Measurements from ENCODE around the gene BBS5. TPM values are rescaled to one million over a fixed set of nuclear protein-coding genes. Genes with fewer than 3 reads are reported as not detected.
"Not testable (repeated sequence)": the region's sequence is repeated elsewhere in the genome, so short reads cannot be mapped to it uniquely, and the experiment has no call there.

The BBS5 gene
- total RNA-seq, 4 donors from 2014 or later = 4.3 to 11.3 (median 6.0) TPM

DNA sequence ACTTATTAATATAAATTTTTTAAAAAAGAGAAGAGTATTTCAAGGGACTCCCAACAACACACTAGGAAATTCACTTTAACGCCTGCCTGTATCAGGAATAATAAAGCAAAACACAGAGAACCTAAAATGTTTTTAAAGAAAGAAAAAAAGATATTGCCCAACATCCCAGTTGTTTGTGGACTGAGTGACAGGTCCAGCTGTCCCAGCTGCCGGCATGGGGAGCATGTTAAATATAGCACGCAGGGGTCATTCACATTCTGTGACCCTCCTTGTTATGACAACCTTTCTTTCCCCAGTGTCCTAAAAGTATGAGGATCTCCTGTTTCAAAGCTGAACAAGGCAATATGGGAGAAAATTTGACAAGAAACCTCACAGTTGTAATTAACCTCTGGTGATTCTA, 34.6 kb downstream of the BBS5 start:
- ATAC-seq (ENCODE audit: low FRiP score) (no peak), DNase-seq (ENCODE audit: low spot score) (no peak)
- TF ChIP-seq, protein P1, sequence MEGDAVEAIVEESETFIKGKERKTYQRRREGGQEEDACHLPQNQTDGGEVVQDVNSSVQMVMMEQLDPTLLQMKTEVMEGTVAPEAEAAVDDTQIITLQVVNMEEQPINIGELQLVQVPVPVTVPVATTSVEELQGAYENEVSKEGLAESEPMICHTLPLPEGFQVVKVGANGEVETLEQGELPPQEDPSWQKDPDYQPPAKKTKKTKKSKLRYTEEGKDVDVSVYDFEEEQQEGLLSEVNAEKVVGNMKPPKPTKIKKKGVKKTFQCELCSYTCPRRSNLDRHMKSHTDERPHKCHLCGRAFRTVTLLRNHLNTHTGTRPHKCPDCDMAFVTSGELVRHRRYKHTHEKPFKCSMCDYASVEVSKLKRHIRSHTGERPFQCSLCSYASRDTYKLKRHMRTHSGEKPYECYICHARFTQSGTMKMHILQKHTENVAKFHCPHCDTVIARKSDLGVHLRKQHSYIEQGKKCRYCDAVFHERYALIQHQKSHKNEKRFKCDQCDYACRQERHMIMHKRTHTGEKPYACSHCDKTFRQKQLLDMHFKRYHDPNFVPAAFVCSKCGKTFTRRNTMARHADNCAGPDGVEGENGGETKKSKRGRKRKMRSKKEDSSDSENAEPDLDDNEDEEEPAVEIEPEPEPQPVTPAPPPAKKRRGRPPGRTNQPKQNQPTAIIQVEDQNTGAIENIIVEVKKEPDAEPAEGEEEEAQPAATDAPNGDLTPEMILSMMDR (IDR thresholded peaks at IDR 0.05) = no peak

DNA sequence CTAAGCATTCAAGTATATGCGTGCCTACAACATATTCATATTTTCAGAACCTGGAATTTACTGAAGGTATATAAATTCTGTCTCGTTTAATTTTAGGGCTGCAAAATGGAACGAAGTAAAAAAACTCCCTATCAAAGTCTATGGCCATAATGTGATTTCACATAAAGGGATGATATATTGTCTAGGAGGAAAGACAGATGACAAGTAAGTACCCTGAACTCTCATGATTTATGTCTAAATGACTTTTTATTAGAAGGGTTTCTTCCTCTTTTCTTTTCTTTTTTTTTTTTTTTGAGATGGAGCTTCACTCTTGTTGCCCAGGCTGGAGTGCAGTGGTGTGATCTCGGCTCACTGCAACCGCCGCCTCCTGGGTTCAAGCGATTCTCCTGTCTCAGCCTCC, 35.5 kb downstream of the BBS5 start:
- not testable (repeated sequence) for ATAC-seq (ENCODE audit: low FRiP score); DNase-seq (ENCODE audit: low spot score)

DNA sequence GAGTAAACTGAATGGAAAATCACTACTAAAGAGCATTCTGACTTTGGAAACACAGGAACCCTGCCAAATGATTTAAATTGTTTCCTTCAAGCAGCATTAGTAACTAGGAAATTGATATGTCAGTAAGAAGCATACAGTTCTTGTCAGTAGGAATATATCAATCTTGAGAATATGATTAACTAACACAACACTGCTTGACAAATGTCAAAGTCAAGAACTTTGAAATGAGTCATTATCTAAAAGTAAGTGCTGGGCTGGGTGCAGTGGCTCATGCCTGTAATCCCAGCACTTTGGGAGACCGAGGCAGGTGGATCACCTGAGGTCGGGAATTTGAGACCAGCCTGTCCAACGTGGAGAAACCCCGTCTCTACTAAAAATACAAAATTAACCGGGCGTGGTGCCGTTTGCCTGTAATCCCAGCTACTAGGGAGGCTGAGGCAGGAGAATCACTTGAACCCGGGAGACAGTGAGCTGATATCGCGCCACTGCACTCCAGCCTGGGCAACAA, 37.2 kb downstream of the BBS5 start:
- DNase-seq (ENCODE audit: low spot score); ATAC-seq (ENCODE audit: low FRiP score): not testable (repeated sequence)

DNA sequence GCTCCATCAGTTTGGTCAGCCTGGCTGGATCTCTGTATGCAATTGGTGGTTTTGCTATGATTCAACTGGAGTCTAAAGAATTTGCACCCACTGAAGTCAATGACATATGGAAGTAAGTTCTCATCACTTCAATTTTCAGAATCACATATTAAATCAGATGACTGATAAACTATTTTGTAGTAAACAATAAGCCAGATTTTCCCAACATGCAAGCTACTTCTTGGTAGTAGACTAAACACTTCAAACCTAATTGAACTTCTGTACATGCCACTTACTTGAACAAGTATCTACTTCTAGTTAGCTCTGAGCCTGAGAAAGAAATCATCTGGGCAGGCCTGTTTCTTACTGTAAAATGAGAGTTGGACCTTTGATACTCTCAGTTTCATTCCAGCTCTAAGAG, 41.6 kb downstream of the BBS5 start:
- DNase-seq (ENCODE audit: low spot score) = no peak
- TF ChIP-seq, protein P1 (IDR thresholded peaks at IDR 0.05) = no peak
- ATAC-seq (ENCODE audit: low FRiP score) = no peak

DNA sequence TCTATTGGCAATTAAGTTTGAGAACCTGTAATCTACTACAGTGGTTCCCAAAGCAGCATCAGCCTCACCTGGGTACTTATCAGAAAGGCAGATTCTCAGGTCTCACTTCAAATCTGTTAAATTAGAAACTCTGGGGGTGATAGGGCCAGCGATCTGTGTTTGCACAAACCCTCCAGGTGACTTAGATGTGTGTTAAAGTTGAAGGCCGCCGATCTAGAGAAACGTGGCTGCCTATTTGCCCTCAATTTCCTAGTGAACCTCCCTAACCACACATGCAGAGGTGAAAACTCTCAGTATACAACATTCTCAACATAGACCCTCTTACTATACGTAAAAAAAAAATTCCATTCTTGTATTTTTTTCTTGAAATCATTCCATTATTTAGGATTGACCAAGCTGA, 44.4 kb downstream of the BBS5 start:
- ATAC-seq (ENCODE audit: low FRiP score) (no peak), DNase-seq (ENCODE audit: low spot score) (no peak)
- TF ChIP-seq, protein P1 (IDR thresholded peaks at IDR 0.05) = no peak

DNA sequence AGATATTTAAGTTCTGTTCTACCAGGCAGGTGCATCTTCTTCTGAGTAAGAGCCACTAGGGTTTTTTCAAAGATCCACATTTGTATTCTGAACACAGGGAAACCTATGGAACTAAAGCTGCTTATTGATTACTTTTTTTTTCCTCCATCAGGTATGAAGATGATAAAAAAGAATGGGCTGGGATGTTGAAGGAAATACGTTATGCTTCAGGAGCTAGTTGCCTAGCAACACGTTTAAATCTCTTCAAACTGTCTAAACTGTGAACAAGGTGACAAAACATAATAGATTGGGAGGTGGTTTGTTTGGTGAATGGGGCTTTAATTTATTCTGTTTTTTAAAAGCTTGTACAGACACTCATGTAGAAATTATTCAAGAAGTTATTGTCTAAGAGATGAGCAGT, 46.1 kb downstream of the BBS5 start:
- ATAC-seq (ENCODE audit: low FRiP score) = no peak
- no peak for DNase-seq (ENCODE audit: low spot score)
- TF ChIP-seq, protein P1 (IDR thresholded peaks at IDR 0.05) = no peak

DNA sequence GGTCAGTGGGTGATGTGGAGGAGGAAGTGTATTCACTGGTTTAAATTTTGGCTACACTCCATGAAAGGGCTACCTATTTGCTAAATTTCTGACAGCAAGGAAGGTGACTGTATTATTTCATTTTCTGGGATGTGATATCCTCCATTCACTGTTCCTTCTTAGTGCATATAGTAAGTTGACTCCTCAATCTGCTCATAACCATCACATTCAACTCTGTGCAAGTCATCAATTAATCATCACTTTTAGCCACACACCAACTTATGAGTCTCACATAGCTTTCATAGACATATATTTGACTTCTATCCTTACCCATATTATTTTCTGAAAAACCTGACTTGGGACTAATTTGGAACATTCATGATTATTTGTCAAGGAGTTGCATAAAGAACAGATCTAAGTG, 47.2 kb downstream of the BBS5 start:
- ATAC-seq (ENCODE audit: low FRiP score) (no peak), DNase-seq (ENCODE audit: low spot score) (no peak)
- TF ChIP-seq, protein P1 (IDR thresholded peaks at IDR 0.05) = no peak

DNA sequence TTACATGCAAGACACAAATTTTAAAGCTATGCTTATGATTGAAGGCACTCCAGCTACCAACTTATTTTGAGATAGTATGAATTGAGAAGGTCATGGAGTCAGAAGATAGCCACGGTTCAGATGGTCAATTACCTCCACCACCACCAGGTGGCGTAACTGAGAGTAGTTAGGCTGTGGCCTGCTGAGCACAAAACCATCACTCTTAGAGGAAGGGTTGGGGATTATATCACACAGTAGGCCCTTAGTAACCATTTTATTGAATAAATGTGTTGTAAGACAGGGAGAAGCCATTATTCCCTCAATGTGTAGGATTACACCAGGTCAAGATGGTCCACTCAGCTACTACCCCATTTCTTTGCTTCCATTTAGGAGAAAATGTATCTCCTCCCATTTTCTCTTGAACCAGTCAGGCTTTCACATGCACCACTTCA, 49.0 kb downstream of the BBS5 start:
- TF ChIP-seq, protein P1 (IDR thresholded peaks at IDR 0.05) = peak in 1 of 3 donors; percentile 58
- ATAC-seq (ENCODE audit: low FRiP score) (no peak), DNase-seq (ENCODE audit: low spot score) (peak; percentile 89)

DNA sequence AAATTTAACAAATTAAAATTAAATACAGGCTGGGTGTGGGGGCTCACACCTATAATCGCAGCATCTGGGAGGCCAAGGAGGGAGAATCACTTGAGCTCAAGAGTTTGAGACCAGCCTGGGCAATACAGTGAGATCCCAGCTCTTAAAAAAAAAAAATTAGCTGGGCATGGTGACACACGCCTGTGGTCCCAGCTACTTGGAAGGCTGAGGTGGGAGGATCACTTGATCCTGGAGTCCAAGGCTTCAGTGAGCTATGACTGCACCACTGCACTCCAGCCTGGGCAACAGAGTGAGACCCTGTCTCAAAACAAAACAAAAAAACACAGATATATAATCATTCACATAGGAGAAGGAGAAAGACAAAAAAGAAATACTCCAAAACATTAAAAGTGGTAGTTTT, 60.2 kb downstream of the BBS5 start:
- not testable (repeated sequence) for ATAC-seq (ENCODE audit: low FRiP score); DNase-seq (ENCODE audit: low spot score)

All from omental fat pad (tissue), 4 donors.